ENCODE measurements around the gene ALKBH5. TPM values are rescaled to one million over a fixed set of nuclear protein-coding genes. Genes with fewer than 3 reads are reported as not detected.

Gene ALKBH5
- total RNA-seq, 3 donors from 2014 or later (not counting 1 experiment from before 2014, with no cell fraction given) = 95.6 to 114 (median 96.7) TPM

GRCh38 chr17:18201108-18201507 is 17.5 kb downstream of the ALKBH5 start:
- intact Hi-C loops (cut with micrococcal nuclease) = no loop called here
- Mint-ChIP-seq H3K27me3 (ENCODE audit: low read depth in 2 of 2) (no peaks in the 10 kb centered on the region), H3K4me1 (peaks cover 57% of the 10 kb centered on the region in 2 donors), H3K4me3 (no peak overlapping the region), H3K9me3 (no peaks in the 10 kb centered on the region), H3K27ac (peak overlapping the region in 1 of 2 donors; percentile 23), H3K36me3 (no peaks in the 10 kb centered on the region)
- no peaks in the 10 kb centered on the region for H3K27me3 ChIP-seq (ENCODE audit: control insufficient read depth, insufficient read depth, low read length)
- H3K4me3 ChIP-seq (ENCODE audit: low read length) = no peak overlapping the region
- H3K36me3 ChIP-seq (ENCODE audit: control insufficient read depth, insufficient read depth, low read length) = peaks cover 45% of the 10 kb centered on the region
- DNase-seq = no peak
- H3K4me1 ChIP-seq (ENCODE audit: control insufficient read depth, insufficient read depth, low read length) = peaks cover 6% of the 10 kb centered on the region
- H3K27ac ChIP-seq (ENCODE audit: low read length) = no peak overlapping the region
- no peaks in the 10 kb centered on the region for H3K9me3 ChIP-seq (ENCODE audit: control insufficient read depth, insufficient read depth, low read length)
- WGBS (ENCODE audit: insufficient coverage) = 85% methylated on average over 4 of the region's 4 CpGs
- ATAC-seq = no peak
- TF ChIP-seq, protein P1, sequence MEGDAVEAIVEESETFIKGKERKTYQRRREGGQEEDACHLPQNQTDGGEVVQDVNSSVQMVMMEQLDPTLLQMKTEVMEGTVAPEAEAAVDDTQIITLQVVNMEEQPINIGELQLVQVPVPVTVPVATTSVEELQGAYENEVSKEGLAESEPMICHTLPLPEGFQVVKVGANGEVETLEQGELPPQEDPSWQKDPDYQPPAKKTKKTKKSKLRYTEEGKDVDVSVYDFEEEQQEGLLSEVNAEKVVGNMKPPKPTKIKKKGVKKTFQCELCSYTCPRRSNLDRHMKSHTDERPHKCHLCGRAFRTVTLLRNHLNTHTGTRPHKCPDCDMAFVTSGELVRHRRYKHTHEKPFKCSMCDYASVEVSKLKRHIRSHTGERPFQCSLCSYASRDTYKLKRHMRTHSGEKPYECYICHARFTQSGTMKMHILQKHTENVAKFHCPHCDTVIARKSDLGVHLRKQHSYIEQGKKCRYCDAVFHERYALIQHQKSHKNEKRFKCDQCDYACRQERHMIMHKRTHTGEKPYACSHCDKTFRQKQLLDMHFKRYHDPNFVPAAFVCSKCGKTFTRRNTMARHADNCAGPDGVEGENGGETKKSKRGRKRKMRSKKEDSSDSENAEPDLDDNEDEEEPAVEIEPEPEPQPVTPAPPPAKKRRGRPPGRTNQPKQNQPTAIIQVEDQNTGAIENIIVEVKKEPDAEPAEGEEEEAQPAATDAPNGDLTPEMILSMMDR (IDR thresholded peaks at IDR 0.05) = no peak

- 96% methylated on average over 7 of the region's 7 CpGs for WGBS (ENCODE audit: insufficient coverage)
- intact Hi-C loops (cut with micrococcal nuclease) = no loop called here
- Mint-ChIP-seq H3K4me1 (peaks cover 42 to 49% of the 10 kb centered on the region in 2 donors), H3K9me3 (no peaks in the 10 kb centered on the region), H3K27me3 (ENCODE audit: low read depth in 2 of 2) (no peaks in the 10 kb centered on the region), H3K27ac (peak overlapping the region in 1 of 2 donors; percentile 39), H3K4me3 (no peak overlapping the region), H3K36me3 (no peaks in the 10 kb centered on the region)
- Histone ChIP-seq H3K27me3 (ENCODE audit: control insufficient read depth, insufficient read depth, low read length) (no peaks in the 10 kb centered on the region), H3K4me1 (ENCODE audit: control insufficient read depth, insufficient read depth, low read length) (no peaks in the 10 kb centered on the region), H3K27ac (ENCODE audit: low read length) (no peak overlapping the region), H3K9me3 (ENCODE audit: control insufficient read depth, insufficient read depth, low read length) (no peaks in the 10 kb centered on the region), H3K36me3 (ENCODE audit: control insufficient read depth, insufficient read depth, low read length) (peaks cover 39% of the 10 kb centered on the region), H3K4me3 (ENCODE audit: low read length) (no peak overlapping the region)
- ATAC-seq = no peak
- DNase-seq = no peak
- TF ChIP-seq, protein P1 (IDR thresholded peaks at IDR 0.05) = no peak
Measured at GRCh38 chr17:18203308-18203707, 19.7 kb downstream of the ALKBH5 start.

GRCh38 chr17:18205861-18206260 is 22.2 kb downstream of the ALKBH5 start:
- ATAC-seq (no peak), DNase-seq (no peak)
- no peak overlapping the region for H3K4me3 Mint-ChIP-seq
- Histone ChIP-seq H3K4me1 (ENCODE audit: control insufficient read depth, insufficient read depth, low read length) (no peaks in the 10 kb centered on the region), H3K9me3 (ENCODE audit: control insufficient read depth, insufficient read depth, low read length) (no peaks in the 10 kb centered on the region), H3K27me3 (ENCODE audit: control insufficient read depth, insufficient read depth, low read length) (no peaks in the 10 kb centered on the region), H3K36me3 (ENCODE audit: control insufficient read depth, insufficient read depth, low read length) (peaks cover 52% of the 10 kb centered on the region), H3K27ac (ENCODE audit: low read length) (no peak overlapping the region), H3K4me3 (ENCODE audit: low read length) (no peak overlapping the region)
- H3K36me3 Mint-ChIP-seq = no peaks in the 10 kb centered on the region
- WGBS (ENCODE audit: insufficient coverage) = 100% methylated on average over 2 of the region's 2 CpGs
- intact Hi-C loops (cut with micrococcal nuclease) = no loop called here
- TF ChIP-seq, protein P1 (IDR thresholded peaks at IDR 0.05) = no peak
- H3K9me3 Mint-ChIP-seq = no peaks in the 10 kb centered on the region
- peaks cover 23 to 29% of the 10 kb centered on the region in 2 donors for H3K4me1 Mint-ChIP-seq
- H3K27ac Mint-ChIP-seq = peak overlapping the region; percentile 29 to 68
- no peaks in the 10 kb centered on the region for H3K27me3 Mint-ChIP-seq (ENCODE audit: low read depth in 2 of 2)

DNA sequence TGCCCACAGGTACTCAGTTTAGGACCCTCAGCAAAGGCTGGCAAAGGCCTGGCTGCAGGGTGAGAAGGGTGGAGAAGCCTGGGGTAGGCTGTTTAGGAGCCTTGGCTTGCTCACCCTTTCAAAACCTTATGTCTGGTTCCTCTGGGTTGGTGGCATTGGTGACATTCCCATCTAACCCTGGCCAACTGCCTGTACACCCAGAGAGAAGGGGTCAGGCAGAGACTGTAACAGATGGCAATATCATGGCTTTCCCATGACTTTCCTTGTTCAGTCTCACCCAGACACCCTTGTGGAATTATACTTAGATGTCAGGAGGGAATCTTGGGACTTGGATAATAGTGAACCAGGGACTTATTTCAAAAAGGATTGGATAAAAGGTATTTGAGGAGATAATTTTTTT is 23.3 kb downstream of the ALKBH5 start:
- Mint-ChIP-seq H3K4me3 (no peak overlapping the region), H3K27ac (no peak overlapping the region), H3K9me3 (no peaks in the 10 kb centered on the region), H3K36me3 (no peaks in the 10 kb centered on the region), H3K27me3 (ENCODE audit: low read depth in 2 of 2) (no peaks in the 10 kb centered on the region), H3K4me1 (peaks cover 14 to 21% of the 10 kb centered on the region in 2 donors)
- DNase-seq (no peak), ATAC-seq (no peak)
- Histone ChIP-seq H3K27ac (ENCODE audit: low read length) (no peak overlapping the region), H3K27me3 (ENCODE audit: control insufficient read depth, insufficient read depth, low read length) (no peaks in the 10 kb centered on the region), H3K36me3 (ENCODE audit: control insufficient read depth, insufficient read depth, low read length) (peaks cover 49% of the 10 kb centered on the region), H3K4me1 (ENCODE audit: control insufficient read depth, insufficient read depth, low read length) (no peaks in the 10 kb centered on the region), H3K9me3 (ENCODE audit: control insufficient read depth, insufficient read depth, low read length) (no peaks in the 10 kb centered on the region), H3K4me3 (ENCODE audit: low read length) (no peak overlapping the region)
- TF ChIP-seq, protein P1 (IDR thresholded peaks at IDR 0.05) = no peak
- intact Hi-C loops (cut with micrococcal nuclease) = no loop called here
